OCI-LY1 (cell line): Measurements from ENCODE around the gene CBX8.

Experiments
- CTCF ChIP-seq: fragments of 200-600 bp; sonication (generic), shearing (Covaris generic); IDR thresholded peaks from 2 replicates; pipeline ENCODE4 v1.5.1; 2017; ENCODE audit warnings: mild to moderate bottlenecking, antibody characterized with exemption, low read length, moderate library complexity, mixed read lengths
- EZH2 ChIP-seq: fragments of 200-600 bp; sonication (generic), shearing (Covaris generic); IDR thresholded peaks from 2 replicates; pipeline ENCODE4 v1.8.0; 2017; ENCODE audit warnings: borderline replicate concordance, mixed run types, mild to moderate bottlenecking, antibody characterized with exemption, low read length, moderate library complexity, mixed read lengths

- TF ChIP-seq CTCF (no peak), EZH2 (no peak)
Measured at GRCh38 chr17:79785017-79785899, 11.6 kb downstream of the CBX8 start.
